Duodenal mucosa (tissue), 2 donors: ENCODE results near the gene PTPRE.

Experiments used
- H3K27ac ChIP-seq: one replicate; pipeline ENCODE4 v1.7.0; 2013; ENCODE audit warnings: low read depth, low read length
- H3K27me3 ChIP-seq, 2 donors: one replicate each; pipeline ENCODE4 v1.7.0; 2013; ENCODE audit warnings: low read length in 2 of 2, control low read depth in 1 of 2; ENCODE audit not compliant: insufficient read depth in 2 of 2, control insufficient read depth in 1 of 2
- H3K36me3 ChIP-seq, 2 donors: one replicate each; pipeline ENCODE4 v1.7.0; 2013; ENCODE audit warnings: low read length in 2 of 2, control low read depth in 1 of 2; ENCODE audit not compliant: insufficient read depth in 2 of 2, control insufficient read depth in 1 of 2
- H3K4me1 ChIP-seq, 2 donors: one replicate each; pipeline ENCODE4 v1.7.0; 2013; ENCODE audit warnings: low read length in 2 of 2, control low read depth in 1 of 2; ENCODE audit not compliant: insufficient read depth in 2 of 2, control insufficient read depth in 1 of 2
- H3K4me3 ChIP-seq, 2 donors: one replicate each; pipeline ENCODE4 v1.7.0; 2013; ENCODE audit warnings: low read length in 2 of 2, low read depth in 1 of 2
- H3K9ac ChIP-seq, 2 donors: one replicate each; pipeline ENCODE4 v1.7.0; 2013; ENCODE audit warnings: low read length in 2 of 2, low read depth in 1 of 2
- H3K9me3 ChIP-seq, 2 donors: one replicate each; pipeline ENCODE4 v1.7.0; 2013; ENCODE audit warnings: low read length in 2 of 2, control low read depth in 1 of 2; ENCODE audit not compliant: control insufficient read depth in 1 of 2

Gene PTPRE

GRCh38 chr10:127882391-127882790, 24.5 kb upstream of the PTPRE start:
- no peak overlapping the region for H3K4me3 ChIP-seq
- H3K9ac ChIP-seq: no peak overlapping the region
- H3K9me3 ChIP-seq: no peaks in the 10 kb centered on the region
- peaks cover 12 to 23% of the 10 kb centered on the region in 2 donors for H3K36me3 ChIP-seq
- no peak overlapping the region for H3K27ac ChIP-seq
- H3K4me1 ChIP-seq: peaks cover 70 to 76% of the 10 kb centered on the region in 2 donors
- no peaks in the 10 kb centered on the region for H3K27me3 ChIP-seq

- Histone ChIP-seq H3K27me3 (no peaks in the 10 kb centered on the region), H3K9ac (no peak overlapping the region), H3K4me3 (no peak overlapping the region), H3K4me1 (peaks cover 75 to 81% of the 10 kb centered on the region in 2 donors), H3K9me3 (no peaks in the 10 kb centered on the region), H3K36me3 (peaks cover 7 to 18% of the 10 kb centered on the region in 2 donors), H3K27ac (no peak overlapping the region)
Observed at GRCh38 chr10:127882801-127883459, 24.0 kb upstream of the PTPRE start.

GRCh38 chr10:127883516-127883915, 23.4 kb upstream of the PTPRE start:
- no peaks in the 10 kb centered on the region for H3K27me3 ChIP-seq
- H3K4me3 ChIP-seq: no peak overlapping the region
- no peak overlapping the region for H3K9ac ChIP-seq
- no peak overlapping the region for H3K27ac ChIP-seq
- peaks cover 81 to 87% of the 10 kb centered on the region in 2 donors for H3K4me1 ChIP-seq
- no peaks in the 10 kb centered on the region for H3K9me3 ChIP-seq
- H3K36me3 ChIP-seq: peaks cover 1 to 15% of the 10 kb centered on the region in 2 donors

- peaks cover 82 to 91% of the 10 kb centered on the region in 2 donors for H3K4me1 ChIP-seq
- no peaks in the 10 kb centered on the region for H3K9me3 ChIP-seq
- H3K27ac ChIP-seq: no peak overlapping the region
- peak overlapping the region in 1 of 2 donors; percentile 15 for H3K9ac ChIP-seq
- no peaks in the 10 kb centered on the region for H3K27me3 ChIP-seq
- peaks cover 0 to 15% of the 10 kb centered on the region in 2 donors for H3K36me3 ChIP-seq
- H3K4me3 ChIP-seq: no peak overlapping the region
Observed at GRCh38 chr10:127884501-127884900, 22.4 kb upstream of the PTPRE start.

GRCh38 chr10:127886371-127887051, 20.4 kb upstream of the PTPRE start:
- H3K4me1 ChIP-seq: peaks cover 71 to 77% of the 10 kb centered on the region in 2 donors
- peak overlapping the region; percentile 20 for H3K27ac ChIP-seq
- peak overlapping the region; percentile 20 to 34 for H3K9ac ChIP-seq
- peaks cover 0 to 10% of the 10 kb centered on the region in 2 donors for H3K36me3 ChIP-seq
- H3K9me3 ChIP-seq: no peaks in the 10 kb centered on the region
- H3K4me3 ChIP-seq: peak overlapping the region; percentile 40 to 42
- H3K27me3 ChIP-seq: no peaks in the 10 kb centered on the region

- peak overlapping the region; percentile 19 to 34 for H3K4me3 ChIP-seq
- no peaks in the 10 kb centered on the region for H3K9me3 ChIP-seq
- peak overlapping the region; percentile 20 to 65 for H3K9ac ChIP-seq
- H3K27ac ChIP-seq: peak overlapping the region; percentile 20
- H3K4me1 ChIP-seq: peaks cover 59 to 65% of the 10 kb centered on the region in 2 donors
- H3K27me3 ChIP-seq: no peaks in the 10 kb centered on the region
- H3K36me3 ChIP-seq: peaks cover 0 to 6% of the 10 kb centered on the region in 2 donors
Observed at GRCh38 chr10:127887541-127888415, 19.1 kb upstream of the PTPRE start.

GRCh38 chr10:127888521-127889312, 18.2 kb upstream of the PTPRE start:
- peak overlapping the region; percentile 7 for H3K27ac ChIP-seq
- peaks cover 55 to 57% of the 10 kb centered on the region in 2 donors for H3K4me1 ChIP-seq
- H3K27me3 ChIP-seq: no peaks in the 10 kb centered on the region
- peak overlapping the region; percentile 65 to 74 for H3K9ac ChIP-seq
- peak overlapping the region; percentile 70 to 71 for H3K4me3 ChIP-seq
- no peaks in the 10 kb centered on the region for H3K36me3 ChIP-seq
- H3K9me3 ChIP-seq: no peaks in the 10 kb centered on the region

GRCh38 chr10:127889605-127890195, 17.2 kb upstream of the PTPRE start:
- Histone ChIP-seq H3K9me3 (no peaks in the 10 kb centered on the region), H3K27ac (peak overlapping the region; percentile 3), H3K4me3 (peak overlapping the region; percentile 70 to 71), H3K9ac (peak overlapping the region; percentile 74 to 76), H3K4me1 (peaks cover 48 to 55% of the 10 kb centered on the region in 2 donors), H3K36me3 (no peaks in the 10 kb centered on the region), H3K27me3 (no peaks in the 10 kb centered on the region)

- no peaks in the 10 kb centered on the region for H3K9me3 ChIP-seq
- H3K9ac ChIP-seq: peak overlapping the region; percentile 74 to 76
- no peaks in the 10 kb centered on the region for H3K27me3 ChIP-seq
- no peaks in the 10 kb centered on the region for H3K36me3 ChIP-seq
- peaks cover 42 to 54% of the 10 kb centered on the region in 2 donors for H3K4me1 ChIP-seq
- peak overlapping the region; percentile 70 to 71 for H3K4me3 ChIP-seq
- H3K27ac ChIP-seq: no peak overlapping the region
Observed at GRCh38 chr10:127890216-127890615, 16.7 kb upstream of the PTPRE start.
